Measurements from ENCODE around the gene TSPAN3. TPM values are rescaled to one million over a fixed set of nuclear protein-coding genes. Genes with fewer than 3 reads are reported as not detected.

TSPAN3 gene
- polyA plus RNA-seq, 1 donor (not counting 4 experiments of a cell fraction or from before 2014, with no cell fraction given) = 181 TPM

- Histone ChIP-seq H3K27me3 (ENCODE audit: control insufficient read depth, extremely low read depth, insufficient read depth, low read length) (no peaks in the 10 kb centered on the region), H3K4me2 (ENCODE audit: control insufficient read depth, extremely low read depth, insufficient read depth, low read depth, low read length) (no peak overlapping the region), H3K4me3 (ENCODE audit: control insufficient read depth in 2 of 3, extremely low read depth in 1 of 3, insufficient read depth in 2 of 3, low read depth in 1 of 3, low read length in 3 of 3) (no peak overlapping the region), H3K9me1 (ENCODE audit: control insufficient read depth, extremely low read depth, insufficient read depth, low read length) (peaks cover 2% of the 10 kb centered on the region), H3K36me3 (ENCODE audit: control insufficient read depth in 2 of 2, extremely low read depth in 1 of 2, insufficient read depth in 2 of 2, low read length in 2 of 2) (no peaks in the 10 kb centered on the region), H3K9me3 (ENCODE audit: control insufficient read depth, low read depth, low read length) (no peaks in the 10 kb centered on the region), H4K20me1 (ENCODE audit: control insufficient read depth, extremely low read depth, insufficient read depth, low read length) (no peaks in the 10 kb centered on the region), H3K4me1 (ENCODE audit: control insufficient read depth, extremely low read depth, insufficient read depth, low read length) (peaks cover 28% of the 10 kb centered on the region), H3K9ac (ENCODE audit: control insufficient read depth, extremely low read depth, insufficient read depth, low read length) (no peak overlapping the region), H3K27ac (ENCODE audit: control insufficient read depth, insufficient read depth, low read length) (no peak overlapping the region), H3K79me2 (ENCODE audit: control insufficient read depth, insufficient read depth, low read length) (peaks cover 4% of the 10 kb centered on the region), H2AFZ (ENCODE audit: control insufficient read depth, low read length) (no peak overlapping the region)
- no peak for FAIRE-seq
- dilution Hi-C loops (cut with MboI; ENCODE audit: extremely low pct_ligation_motif_present, low sequenced_read_pairs) = no loop called here
- TF ChIP-seq CTCF (optimal IDR thresholded peaks at IDR 0.05 in 1 of 3, IDR thresholded peaks at IDR 0.05 in 1 of 3, conservative IDR thresholded peaks at IDR 0.05 in 1 of 3; ENCODE audit: extremely low read depth in 1 of 3, insufficient read depth in 2 of 3, low read length in 3 of 3) (no peak), EZH2 (IDR thresholded peaks at IDR 0.05; ENCODE audit: low read length) (no peak)
- no peak for DNase-seq (ENCODE audit: low read depth, low spot score)
Observed at GRCh38 chr15:77059786-77060361, 11.0 kb downstream of the TSPAN3 start.

GRCh38 chr15:77058468-77058867 is 12.4 kb downstream of the TSPAN3 start:
- DNase-seq (ENCODE audit: low read depth, low spot score) (no peak), FAIRE-seq (no peak)
- no peak overlapping the region for H3K27ac ChIP-seq (ENCODE audit: control insufficient read depth, insufficient read depth, low read length)
- H2AFZ ChIP-seq (ENCODE audit: control insufficient read depth, low read length) = no peak overlapping the region
- no peaks in the 10 kb centered on the region for H3K79me2 ChIP-seq (ENCODE audit: control insufficient read depth, insufficient read depth, low read length)
- H3K9me1 ChIP-seq (ENCODE audit: control insufficient read depth, extremely low read depth, insufficient read depth, low read length) = peaks cover 2% of the 10 kb centered on the region
- no peak for TF ChIP-seq CTCF (optimal IDR thresholded peaks at IDR 0.05 in 1 of 3, IDR thresholded peaks at IDR 0.05 in 1 of 3, conservative IDR thresholded peaks at IDR 0.05 in 1 of 3; ENCODE audit: extremely low read depth in 1 of 3, insufficient read depth in 2 of 3, low read length in 3 of 3)
- no peak for TF ChIP-seq EZH2 (IDR thresholded peaks at IDR 0.05; ENCODE audit: low read length)
- H3K9me3 ChIP-seq (ENCODE audit: control insufficient read depth, low read depth, low read length) = no peaks in the 10 kb centered on the region
- H3K9ac ChIP-seq (ENCODE audit: control insufficient read depth, extremely low read depth, insufficient read depth, low read length) = no peak overlapping the region
- no peak overlapping the region for H3K4me2 ChIP-seq (ENCODE audit: control insufficient read depth, extremely low read depth, insufficient read depth, low read depth, low read length)
- no peak overlapping the region for H3K4me3 ChIP-seq (ENCODE audit: control insufficient read depth in 2 of 3, extremely low read depth in 1 of 3, insufficient read depth in 2 of 3, low read depth in 1 of 3, low read length in 3 of 3)
- H4K20me1 ChIP-seq (ENCODE audit: control insufficient read depth, extremely low read depth, insufficient read depth, low read length) = no peaks in the 10 kb centered on the region
- dilution Hi-C loops (cut with MboI; ENCODE audit: extremely low pct_ligation_motif_present, low sequenced_read_pairs) = no loop called here
- peaks cover 14% of the 10 kb centered on the region for H3K4me1 ChIP-seq (ENCODE audit: control insufficient read depth, extremely low read depth, insufficient read depth, low read length)
- peaks cover 1 to 4% of the 10 kb centered on the region in 2 experiments for H3K36me3 ChIP-seq (ENCODE audit: control insufficient read depth in 2 of 2, extremely low read depth in 1 of 2, insufficient read depth in 2 of 2, low read length in 2 of 2)
- H3K27me3 ChIP-seq (ENCODE audit: control insufficient read depth, extremely low read depth, insufficient read depth, low read length) = no peaks in the 10 kb centered on the region

Measured in keratinocyte (primary cell).